Stimulated activated CD8-positive, alpha-beta memory T cell treated with anti-CD3 and anti-CD28 coated beads, Interleukin-12 subunit alpha, Interleukin-12 subunit beta, amount 100 ng/mL, for 1 hour (primary cell): Measurements from ENCODE around the gene SH3PXD2A.

ENCODE experiments used
- DNase-seq: peaks from one replicate; pipeline ENCODE4 v3.0.0-alpha.2; 2020; ENCODE audit warnings: low read depth

The SH3PXD2A gene, protein sequence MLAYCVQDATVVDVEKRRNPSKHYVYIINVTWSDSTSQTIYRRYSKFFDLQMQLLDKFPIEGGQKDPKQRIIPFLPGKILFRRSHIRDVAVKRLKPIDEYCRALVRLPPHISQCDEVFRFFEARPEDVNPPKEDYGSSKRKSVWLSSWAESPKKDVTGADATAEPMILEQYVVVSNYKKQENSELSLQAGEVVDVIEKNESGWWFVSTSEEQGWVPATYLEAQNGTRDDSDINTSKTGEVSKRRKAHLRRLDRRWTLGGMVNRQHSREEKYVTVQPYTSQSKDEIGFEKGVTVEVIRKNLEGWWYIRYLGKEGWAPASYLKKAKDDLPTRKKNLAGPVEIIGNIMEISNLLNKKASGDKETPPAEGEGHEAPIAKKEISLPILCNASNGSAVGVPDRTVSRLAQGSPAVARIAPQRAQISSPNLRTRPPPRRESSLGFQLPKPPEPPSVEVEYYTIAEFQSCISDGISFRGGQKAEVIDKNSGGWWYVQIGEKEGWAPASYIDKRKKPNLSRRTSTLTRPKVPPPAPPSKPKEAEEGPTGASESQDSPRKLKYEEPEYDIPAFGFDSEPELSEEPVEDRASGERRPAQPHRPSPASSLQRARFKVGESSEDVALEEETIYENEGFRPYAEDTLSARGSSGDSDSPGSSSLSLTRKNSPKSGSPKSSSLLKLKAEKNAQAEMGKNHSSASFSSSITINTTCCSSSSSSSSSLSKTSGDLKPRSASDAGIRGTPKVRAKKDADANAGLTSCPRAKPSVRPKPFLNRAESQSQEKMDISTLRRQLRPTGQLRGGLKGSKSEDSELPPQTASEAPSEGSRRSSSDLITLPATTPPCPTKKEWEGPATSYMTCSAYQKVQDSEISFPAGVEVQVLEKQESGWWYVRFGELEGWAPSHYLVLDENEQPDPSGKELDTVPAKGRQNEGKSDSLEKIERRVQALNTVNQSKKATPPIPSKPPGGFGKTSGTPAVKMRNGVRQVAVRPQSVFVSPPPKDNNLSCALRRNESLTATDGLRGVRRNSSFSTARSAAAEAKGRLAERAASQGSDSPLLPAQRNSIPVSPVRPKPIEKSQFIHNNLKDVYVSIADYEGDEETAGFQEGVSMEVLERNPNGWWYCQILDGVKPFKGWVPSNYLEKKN

DNA sequence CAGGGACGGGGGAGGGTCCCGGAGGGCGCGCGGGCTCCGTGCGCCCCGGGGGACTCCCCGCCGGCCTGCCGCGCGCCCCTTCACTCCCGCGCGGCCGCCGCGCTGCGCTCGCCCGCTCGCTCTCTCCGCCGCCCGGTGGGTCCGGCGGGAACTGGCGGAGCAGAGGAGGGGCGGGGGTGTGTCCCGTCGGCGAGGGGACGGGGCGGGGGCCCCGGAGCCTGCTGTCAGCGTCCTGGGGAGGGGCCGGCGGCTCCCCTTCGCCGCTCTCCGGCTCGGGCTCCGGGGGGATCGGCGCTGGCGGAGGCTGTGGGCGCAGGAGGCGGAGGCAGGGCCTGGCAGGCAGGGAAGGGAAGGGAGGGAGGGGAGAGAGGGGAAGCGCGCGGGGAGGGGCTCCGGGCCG is at the start of gene SH3PXD2A:
Gene SH3PXD2A, minus strand, starts transcription at position 153 of the 400 bp plus-strand sequence. CDS start 310 bp downstream, outside the sequence.
- no peak for DNase-seq

GRCh38 chr10:103901299-103901698 is 45.9 kb upstream of the SH3PXD2A start:
- no peak for DNase-seq

GRCh38 chr10:103899312-103899711 is 43.9 kb upstream of the SH3PXD2A start:
- no peak for DNase-seq

DNA sequence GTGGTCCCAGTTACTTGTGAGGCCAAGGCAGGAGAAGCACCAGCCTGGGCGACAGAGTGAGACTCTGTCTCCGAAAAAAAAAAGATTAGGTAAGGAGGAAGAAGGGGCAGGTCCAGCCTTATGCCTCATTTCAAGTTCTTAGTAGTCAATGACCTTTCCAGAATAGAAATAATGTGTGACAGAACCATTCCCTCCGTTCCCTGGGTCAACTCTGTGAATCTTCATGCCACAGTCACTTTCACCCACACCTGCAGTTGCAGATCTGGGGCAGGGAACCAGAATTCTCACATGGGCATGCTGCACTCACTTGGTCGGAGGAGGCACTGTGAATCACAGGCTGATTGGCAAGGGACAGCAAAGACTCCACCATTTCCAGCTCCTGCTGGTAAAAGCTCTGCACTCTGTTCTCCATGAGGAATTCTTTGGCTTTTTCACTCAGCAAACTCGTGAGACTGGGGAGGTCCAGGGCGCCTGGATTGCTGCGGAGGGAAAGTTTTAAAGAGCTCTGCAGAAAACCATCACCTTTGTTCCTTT is 41.9 kb upstream of the SH3PXD2A start:
- DNase-seq: no peak

DNA sequence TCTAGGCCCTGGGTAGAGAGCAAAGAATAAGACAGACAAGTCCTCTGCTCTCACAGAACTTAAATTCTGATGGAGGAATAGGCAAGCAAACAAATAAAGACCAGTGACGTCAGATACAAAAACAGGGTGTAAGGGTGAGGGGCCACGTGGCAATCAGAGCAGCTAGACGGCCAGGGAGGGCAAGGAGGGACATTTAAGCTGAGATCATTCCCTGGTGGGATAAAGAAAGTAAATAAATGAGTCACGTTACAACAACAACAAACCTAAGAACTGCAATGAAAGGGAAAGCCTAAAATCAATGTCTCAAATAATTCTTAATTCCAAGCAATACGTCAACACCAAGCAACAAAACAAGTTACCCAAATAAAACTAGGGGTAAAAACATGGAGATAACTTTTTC is 40.8 kb upstream of the SH3PXD2A start:
- DNase-seq: no peak

DNA sequence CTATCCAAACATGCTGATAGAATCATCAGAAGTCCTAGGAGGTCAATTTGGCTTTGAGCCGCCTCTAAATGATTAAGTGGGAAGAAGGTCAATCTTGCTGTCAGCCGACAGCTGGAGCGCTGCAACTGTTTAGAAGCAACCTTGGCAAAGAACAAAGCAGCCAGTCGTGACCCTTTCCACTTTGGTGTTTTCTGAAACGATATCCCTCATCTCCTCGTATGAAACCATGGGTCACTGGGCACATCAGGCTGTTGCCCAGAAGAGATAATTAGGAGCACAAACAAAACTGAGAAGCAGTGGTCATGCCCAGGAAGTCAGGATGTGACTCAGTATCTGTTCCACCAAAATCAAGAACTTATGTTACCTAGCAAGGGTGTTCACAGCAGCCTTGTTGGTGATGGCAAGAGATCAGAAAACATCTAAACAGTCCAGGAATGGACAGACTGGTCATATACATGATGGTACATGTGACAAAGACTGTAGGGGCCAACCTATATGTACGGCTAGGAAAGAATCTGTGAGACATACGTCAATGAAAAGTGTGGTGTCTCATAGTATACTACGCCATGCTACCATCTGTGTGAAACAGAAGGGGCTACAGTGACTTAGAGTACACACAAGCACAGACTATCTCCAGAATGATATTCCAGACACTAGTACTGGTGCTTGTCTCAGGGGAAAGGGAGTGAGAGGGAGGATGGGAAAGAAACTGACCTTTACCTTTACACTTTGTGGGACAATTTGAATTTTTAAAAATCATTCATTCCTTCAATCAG is 40.2 kb upstream of the SH3PXD2A start:
- no peak for DNase-seq

- no peak for DNase-seq
Observed at GRCh38 chr10:103894441-103894864, 39.1 kb upstream of the SH3PXD2A start.

DNA sequence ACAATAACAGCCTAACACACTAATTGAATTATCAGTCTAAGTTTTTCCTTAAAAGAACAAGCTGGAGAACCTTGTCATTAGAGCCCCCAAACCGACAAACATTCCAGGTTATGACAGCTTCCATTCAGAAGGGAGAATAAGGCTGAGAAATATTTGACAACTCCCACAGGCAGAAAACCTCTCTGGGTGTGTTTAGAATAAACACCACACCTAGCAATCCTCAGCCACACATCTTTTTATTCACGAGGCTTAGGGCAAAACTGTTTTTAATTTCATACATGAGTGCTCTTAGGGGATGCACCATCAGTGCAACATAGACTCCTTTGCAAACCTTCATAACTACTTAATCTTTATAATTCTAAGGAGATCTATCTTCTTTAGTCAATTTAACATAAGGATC is 38.4 kb upstream of the SH3PXD2A start:
- no peak for DNase-seq

GRCh38 chr10:103892181-103892580 is 36.8 kb upstream of the SH3PXD2A start:
- DNase-seq: no peak

- no peak for DNase-seq
Observed at GRCh38 chr10:103890688-103891087, 35.3 kb upstream of the SH3PXD2A start.

DNA sequence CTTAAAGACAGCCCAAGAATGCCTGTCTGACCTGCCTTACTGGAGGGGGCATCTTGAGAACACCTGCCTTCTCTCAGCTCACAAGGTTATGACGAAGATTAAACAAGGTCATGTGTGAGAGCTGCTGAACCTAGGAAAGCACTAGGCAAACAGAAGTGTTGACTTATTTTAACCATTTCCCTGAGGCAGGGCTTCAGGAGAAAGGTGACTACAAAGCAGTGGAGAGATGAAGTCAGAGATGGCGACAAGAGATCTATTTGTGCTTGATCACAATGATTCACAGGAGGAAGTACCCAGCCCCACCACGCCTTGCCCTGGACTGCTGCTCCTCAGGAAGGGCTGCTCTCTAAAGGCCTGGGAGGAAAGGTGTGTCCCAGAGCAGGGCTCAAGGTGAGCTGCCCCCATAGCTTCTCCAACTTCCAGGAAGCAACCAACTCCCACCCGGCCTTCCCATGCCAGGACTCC is 34.9 kb upstream of the SH3PXD2A start:
- DNase-seq: no peak

GRCh38 chr10:103889121-103889720 is 33.8 kb upstream of the SH3PXD2A start:
- no peak for DNase-seq

- no peak for DNase-seq
Observed at GRCh38 chr10:103888113-103888841, 32.9 kb upstream of the SH3PXD2A start.

DNA sequence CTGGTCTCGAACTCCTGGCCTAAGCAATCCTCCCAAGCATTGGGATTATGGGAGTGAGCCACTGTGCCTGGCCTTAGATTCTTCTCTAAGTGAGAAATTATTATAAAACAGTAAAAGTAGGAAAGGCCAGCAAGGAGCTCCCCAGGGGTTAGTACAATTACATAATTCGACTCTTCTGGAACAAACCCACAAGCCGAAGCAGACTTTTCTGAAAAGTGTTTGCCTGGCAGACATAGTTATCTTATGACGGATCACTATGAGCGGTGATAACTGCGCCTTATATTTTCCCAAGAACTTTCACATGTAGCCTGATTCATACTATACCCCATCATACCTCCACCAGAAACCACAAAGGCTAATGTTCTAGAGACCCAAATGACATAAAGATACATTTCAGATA is 30.2 kb upstream of the SH3PXD2A start:
- DNase-seq: no peak

GRCh38 chr10:103884681-103885139 is 29.3 kb upstream of the SH3PXD2A start:
- no peak for DNase-seq

- DNase-seq: no peak
Observed at GRCh38 chr10:103882285-103883007, 27.1 kb upstream of the SH3PXD2A start.

DNA sequence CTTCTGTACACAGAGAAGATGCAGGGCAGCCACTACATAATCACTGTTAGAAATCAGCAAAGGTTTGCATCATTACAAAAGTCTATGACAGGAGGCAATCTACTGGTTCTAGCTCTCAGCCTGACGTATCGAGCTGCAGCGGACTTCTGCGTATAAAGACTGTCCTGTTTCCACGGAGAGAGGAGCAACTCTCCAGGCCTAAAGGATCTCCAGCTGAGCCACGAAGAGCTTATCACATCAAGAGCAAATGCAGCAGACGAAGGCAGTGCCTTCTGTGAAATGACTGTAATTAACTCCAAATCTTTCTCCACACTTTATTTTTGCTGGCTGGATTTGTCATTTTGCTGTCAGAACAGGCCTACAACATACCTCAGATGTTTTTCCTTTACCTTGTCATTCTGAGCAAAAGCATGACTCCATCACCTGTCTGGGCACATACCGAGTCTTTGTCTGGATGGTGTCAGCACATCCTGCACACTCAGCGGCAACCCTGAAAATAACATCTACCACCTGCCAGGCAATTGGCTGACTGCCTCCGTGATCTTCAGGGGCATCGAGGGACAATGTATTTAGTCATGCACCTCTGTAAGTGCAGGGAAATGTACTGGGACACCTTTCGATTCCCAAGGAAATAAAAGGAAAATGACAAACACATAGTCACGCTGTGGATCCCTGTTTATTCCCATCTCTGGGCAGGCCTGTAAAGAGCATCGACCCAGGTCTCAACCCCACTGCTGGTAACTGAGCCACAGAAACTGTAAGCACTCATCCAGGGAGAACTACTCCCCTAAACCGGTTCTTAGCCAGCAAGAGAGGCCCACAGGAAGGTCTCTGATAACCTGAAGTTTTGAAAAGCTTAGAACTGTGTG is 26.3 kb upstream of the SH3PXD2A start:
- no peak for DNase-seq

- DNase-seq: no peak
Observed at GRCh38 chr10:103879831-103880230, 24.5 kb upstream of the SH3PXD2A start.
